ENCODE results near the gene CFAP221.

- TF ChIP-seq CTCF (conservative IDR thresholded peaks at IDR 0.05; ENCODE audit: low read depth in 2 of 2) (no peak), POLR2AphosphoS5 (IDR thresholded peaks at IDR 0.05; ENCODE audit: low read depth) (no peak), JUNB (IDR thresholded peaks at IDR 0.05; ENCODE audit: unreplicated experiment) (no peak), NANOG (IDR thresholded peaks at IDR 0.05; ENCODE audit: borderline replicate concordance) (no peak), REST (IDR thresholded peaks at IDR 0.05; ENCODE audit: unreplicated experiment) (no peak), EZH2 (IDR thresholded peaks at IDR 0.05; ENCODE audit: low read depth, unreplicated experiment) (no peak), CREB1 (CRISPR knock-in tag; IDR thresholded peaks at IDR 0.05; ENCODE audit: low read depth) (no peak), EZH2phosphoT487 (IDR thresholded peaks at IDR 0.05; ENCODE audit: unreplicated experiment) (no peak), STAT1 (IDR thresholded peaks at IDR 0.05; ENCODE audit: unreplicated experiment) (no peak), ZNF331 (CRISPR knock-in tag; IDR thresholded peaks at IDR 0.05; ENCODE audit: low read depth) (no peak)
Observed at GRCh38 chr2:119625226-119625625, 81.0 kb downstream of the CFAP221 start.

Data from GM23338 (cell line).